Stimulated activated CD8-positive, alpha-beta memory T cell treated with anti-CD3 and anti-CD28 coated beads, Interleukin-15, amount 100 ng/mL, for 48 hours (primary cell): ENCODE measurements around the gene PHF20.
"Not testable (repeated sequence)": the region's sequence is repeated elsewhere in the genome, so short reads cannot be mapped to it uniquely, and the experiment has no call there.

Source experiments
- DNase-seq, 2 donors: peaks; one replicate each; pipeline ENCODE4 v3.0.0-alpha.2; 2020; ENCODE audit warnings: low read depth in 2 of 2

Gene PHF20

GRCh38 chr20:35776513-35777101 lies 4.8 kb downstream of the PHF20 start:
- DNase-seq, result no peak

DNA sequence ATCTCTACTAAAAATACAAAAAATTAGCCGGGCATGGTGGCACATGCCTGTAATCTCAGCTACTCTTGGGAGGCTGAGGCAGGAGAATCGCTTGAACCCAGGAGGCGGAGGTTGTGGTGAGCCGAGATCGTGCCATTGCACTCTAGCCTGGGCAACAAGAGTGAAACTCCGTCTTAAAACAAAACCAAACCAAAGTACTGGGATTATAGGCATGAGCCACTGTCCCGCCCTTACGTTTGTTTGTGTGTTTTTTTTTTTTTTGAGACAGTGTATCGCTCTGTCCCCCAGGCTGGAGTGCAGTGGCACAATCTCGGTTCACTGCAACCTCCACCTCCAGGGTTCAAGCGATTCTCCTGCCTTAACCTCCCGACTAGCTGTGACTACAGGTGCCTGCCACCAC lies 12.0 kb downstream of the PHF20 start:
- not testable (repeated sequence) for DNase-seq

DNA sequence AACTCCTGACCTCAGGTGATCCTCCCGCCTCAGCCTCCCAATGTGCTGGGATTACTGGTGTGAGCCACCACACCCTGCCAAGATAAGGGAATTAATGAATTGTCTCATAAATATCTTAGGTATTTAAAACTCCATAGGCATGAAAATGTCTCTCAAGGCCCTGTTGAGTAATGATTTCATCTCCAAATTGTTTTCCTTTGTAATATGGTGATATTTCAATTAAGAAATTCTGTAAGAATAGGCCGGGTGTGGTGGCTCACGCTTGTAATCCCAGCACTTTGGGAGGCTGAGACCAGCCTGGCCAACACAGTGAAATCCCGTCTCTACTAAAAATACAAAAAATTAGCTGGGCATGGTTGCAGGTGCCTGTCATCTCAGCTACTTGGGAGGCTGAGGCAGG lies 13.7 kb downstream of the PHF20 start:
- not testable (repeated sequence) for DNase-seq

DNA sequence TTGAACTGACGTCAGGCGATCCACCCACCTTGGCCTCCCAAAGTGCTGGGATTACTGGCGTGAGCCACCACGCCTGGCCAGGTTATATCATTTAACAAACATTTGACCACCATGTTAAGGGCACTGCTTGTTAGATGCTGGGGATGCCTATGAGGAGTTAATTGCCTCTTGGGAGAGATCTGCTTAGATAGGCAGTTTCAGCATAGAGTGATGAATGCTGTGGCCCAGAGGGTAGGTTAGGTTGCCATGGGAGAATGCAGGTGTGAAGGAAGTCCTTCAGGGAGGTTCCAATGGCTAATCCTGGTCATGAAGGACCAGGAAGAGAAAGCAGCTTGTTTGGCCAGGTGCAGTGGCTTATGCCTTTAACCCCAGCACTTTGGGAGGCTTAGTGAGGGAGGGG lies 17.0 kb downstream of the PHF20 start:
- DNase-seq, result no peak

DNA sequence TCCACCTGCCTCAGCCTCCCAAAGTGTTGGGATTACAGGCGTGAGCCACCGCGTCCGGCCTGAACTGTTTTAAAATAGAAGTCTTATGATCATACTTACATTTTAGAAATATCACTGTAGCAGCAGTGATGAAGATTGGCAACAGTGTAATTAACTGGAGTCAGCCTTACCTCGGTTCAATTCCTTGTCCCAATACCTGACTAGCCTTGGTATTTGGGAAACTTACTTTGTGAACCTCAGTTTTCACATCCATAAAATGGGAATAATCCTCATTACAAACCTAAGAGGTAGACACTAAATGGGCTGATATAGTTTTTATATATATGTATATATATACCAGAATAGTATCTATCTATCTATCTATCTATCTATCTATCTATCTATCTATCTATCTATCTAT lies 19.3 kb downstream of the PHF20 start:
- DNase-seq, result no peak

GRCh38 chr20:35791821-35792220 lies 20.0 kb downstream of the PHF20 start:
- DNase-seq, result no peak

DNA sequence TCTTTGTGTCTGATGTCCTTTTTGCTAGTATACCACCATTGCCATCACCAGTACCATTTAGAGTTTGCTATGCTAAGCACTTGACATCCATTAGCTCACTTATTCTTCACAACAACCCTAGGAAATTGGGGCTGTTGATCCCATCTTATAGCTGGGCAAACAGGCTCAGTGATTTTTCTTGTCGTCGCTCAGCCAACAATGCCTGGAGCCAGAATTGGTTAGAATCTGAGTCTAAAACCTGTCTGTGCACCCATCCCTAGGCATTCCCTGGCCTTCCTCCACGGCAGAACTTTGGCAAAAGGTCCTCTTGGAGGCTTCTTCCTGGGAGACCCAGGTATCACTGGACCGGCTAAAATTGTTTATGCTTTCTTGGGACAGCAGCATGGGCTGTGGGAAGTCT lies 20.9 kb downstream of the PHF20 start:
- no peak for DNase-seq

DNA sequence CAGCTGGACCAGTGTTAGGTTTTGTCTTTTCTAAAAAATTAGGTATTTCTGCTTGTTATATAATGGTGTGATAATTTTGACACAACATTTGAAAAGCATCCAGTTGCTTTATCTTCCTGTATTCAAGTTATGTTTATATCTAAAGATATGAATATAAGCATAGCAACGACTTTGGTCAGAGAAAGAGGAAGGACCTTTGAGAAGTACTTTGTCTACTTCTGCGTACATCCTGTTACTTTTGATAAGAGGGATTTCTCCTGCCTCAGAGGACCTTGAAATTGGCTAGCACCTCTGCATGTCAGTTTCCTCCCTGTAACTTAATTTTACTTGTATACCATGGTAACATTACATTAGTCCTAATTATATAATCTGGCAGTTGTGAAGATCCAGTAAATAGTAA lies 24.8 kb downstream of the PHF20 start:
- no peak for DNase-seq

DNA sequence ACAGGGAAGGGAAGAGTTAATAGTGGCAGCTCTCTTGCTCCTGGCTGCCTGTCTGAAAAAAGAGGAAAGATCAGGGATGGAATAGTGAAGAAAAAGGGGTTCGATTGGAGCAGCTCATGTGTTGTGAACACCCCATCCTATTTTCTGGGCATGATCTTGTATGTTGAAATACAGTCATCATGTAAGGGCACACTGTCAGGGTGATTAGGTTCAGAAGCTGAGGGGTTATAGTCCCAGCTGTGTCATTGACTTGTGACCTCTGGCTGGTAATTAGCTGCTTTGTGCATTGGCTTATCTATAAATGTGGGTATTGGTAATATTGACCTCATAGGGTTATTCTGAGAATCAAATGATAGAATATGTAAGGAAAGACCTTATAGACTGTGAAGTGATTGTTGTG lies 30.1 kb downstream of the PHF20 start:
- no peak for DNase-seq

DNA sequence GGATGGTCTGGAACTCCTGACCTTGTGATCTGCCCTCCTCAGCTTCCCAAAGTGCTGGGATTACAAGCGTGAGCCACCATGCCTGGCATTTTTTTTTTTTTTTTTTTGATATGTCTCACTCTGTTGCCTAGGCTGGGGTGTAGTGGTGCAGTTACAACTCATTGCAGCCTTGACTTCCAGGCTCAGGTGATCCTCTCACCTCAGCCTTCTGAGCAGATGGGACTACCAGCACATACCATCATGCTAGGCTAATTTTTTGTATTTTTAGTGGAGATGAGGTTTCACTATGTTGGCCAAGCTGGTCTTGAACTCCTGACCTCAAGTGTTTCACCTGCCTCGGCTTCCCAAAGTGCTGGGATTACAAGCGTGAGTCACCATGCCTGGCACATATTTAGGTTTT lies 34.3 kb downstream of the PHF20 start:
- DNase-seq, result no peak

DNA sequence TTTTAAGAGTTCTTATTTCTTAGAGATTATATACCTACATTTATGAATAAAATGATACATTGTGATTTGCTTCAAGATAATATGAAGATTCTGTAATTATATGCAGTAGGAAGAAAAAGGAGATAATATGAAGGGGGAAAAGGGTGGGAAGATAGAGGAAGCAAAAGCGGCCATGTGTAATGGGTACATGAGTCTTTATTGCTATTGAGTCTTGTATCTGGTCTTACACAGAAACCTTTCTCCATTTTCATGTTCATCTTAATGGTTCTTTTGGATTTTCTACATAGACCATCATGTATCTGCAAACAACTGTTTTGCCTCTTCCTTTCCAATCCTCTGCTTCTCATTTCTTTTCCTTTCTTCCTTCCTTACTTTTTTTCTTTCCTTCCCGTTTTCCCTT lies 36.1 kb downstream of the PHF20 start:
- no peak for DNase-seq

- no peak for DNase-seq
Measured at GRCh38 chr20:35820715-35821114, 48.9 kb downstream of the PHF20 start.

DNA sequence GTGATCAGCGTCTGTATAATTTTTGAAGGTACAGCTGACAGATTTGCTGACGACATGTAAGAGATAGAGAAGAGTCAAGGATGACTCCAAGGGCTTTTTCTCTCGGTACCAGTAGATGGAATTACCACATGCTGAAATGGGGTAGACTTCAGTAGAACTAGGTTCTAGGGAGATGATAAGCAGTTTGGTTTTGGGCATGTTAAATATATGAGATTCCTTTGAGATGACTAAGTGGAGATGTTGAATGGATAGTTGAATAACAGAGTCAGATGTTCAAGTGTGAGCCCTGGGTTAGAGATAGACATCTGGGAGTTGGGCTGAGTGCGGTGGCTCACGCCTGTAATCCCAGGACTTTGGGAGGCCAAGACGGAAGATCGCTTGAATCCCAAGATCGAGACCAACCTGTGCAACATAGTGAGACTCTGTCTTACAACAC lies 50.0 kb downstream of the PHF20 start:
- DNase-seq, result no peak

DNA sequence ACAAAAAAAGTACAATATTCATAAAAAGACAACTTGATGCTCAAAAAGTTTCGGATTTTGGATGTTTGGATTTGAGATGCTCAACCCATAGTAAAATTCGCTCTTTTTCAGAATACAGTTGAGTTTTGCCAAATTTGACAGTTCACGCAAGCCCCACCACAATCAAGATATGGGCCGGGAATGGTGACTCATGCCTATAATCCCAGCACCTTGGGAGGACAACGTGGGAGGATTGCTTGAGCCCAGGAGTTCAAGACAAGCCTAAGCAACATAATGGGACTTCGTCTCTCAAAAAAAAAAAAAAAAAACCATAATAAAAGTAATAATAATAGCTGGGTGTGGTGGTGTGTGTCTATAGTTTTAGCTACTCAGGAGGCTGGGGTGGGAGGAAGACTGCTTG lies 51.3 kb downstream of the PHF20 start:
- no peak for DNase-seq

GRCh38 chr20:35823937-35824336 lies 52.1 kb downstream of the PHF20 start:
- DNase-seq, result no peak

- DNase-seq, result no peak
Measured at GRCh38 chr20:35826397-35826998, 54.7 kb downstream of the PHF20 start.

DNA sequence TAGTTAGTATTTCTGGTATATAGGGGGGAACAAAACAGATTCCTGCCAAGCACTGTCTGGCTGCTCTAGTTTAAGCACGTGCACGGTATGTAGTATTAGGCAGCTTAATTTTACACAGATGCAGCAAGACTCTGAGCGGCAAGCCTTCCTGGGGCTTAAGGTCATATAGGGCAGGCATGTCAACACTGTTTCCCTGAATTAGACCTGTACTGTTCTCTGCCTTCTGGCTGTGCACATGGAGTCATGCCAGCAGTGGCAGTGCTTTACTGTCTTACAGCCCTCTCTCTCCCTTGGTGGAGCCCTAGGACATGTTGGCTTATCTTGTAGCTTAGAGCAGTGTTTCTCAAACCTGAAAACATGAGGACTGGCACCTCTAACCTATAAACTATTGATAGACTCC lies 56.6 kb downstream of the PHF20 start:
- no peak for DNase-seq

DNA sequence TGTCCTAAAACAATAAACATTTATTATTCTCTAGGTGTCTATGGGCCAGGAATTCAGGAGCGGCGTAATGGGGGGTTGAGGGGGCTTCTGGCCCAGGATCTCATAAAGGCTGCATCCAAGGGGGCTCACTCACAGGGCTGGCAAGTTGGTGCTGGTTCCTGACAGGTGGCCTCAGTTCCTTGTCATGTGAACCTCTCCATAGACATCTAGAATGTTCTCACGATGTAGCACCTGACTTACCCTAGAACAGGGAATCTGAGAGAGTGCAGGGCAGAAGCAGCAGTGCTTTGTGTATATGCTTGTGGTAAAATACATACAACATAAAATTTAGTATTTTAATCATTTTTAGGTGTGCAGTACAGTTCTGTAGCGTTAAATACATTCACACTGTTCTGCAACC lies 57.1 kb downstream of the PHF20 start:
- DNase-seq, result no peak

- DNase-seq, result no peak
Measured at GRCh38 chr20:35830264-35830663, 58.4 kb downstream of the PHF20 start.

DNA sequence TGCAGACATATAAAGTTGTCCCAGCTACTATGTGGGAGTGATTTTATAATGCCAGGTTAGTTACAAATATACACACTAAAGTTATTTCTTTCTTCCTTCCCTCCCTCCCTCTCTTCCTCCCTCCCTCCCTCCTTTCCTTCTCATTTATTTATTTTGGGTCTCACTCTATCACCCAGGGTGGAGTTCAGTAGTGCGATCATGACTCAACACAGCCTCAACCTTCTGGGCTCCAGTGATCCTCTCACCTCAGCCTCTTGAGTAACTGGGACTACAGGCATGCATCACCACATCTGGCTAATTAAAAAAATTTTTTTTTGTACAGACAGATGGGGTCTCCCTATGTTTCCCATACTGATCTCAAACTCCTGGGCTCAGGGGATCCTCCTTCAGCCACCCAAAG lies 59.2 kb downstream of the PHF20 start:
- DNase-seq, result no peak

- no peak for DNase-seq
Measured at GRCh38 chr20:35831971-35832370, 60.2 kb downstream of the PHF20 start.

GRCh38 chr20:35833241-35833640 lies 61.4 kb downstream of the PHF20 start:
- DNase-seq, result no peak

- no peak for DNase-seq
Measured at GRCh38 chr20:35837577-35838195, 65.9 kb downstream of the PHF20 start.

- no peak for DNase-seq
Measured at GRCh38 chr20:35838205-35838604, 66.4 kb downstream of the PHF20 start.
